Endothelial cell of umbilical vein (primary cell): ENCODE measurements around the gene CCSER1. TPM values are rescaled to one million over a fixed set of nuclear protein-coding genes. Genes with fewer than 3 reads are reported as not detected.

Experiments used
- BruUV-seq: library from RNA; stranded (reverse); fragments of 400-500 nt; replicated peaks from 2 replicates; lab custom pipeline; 2021; lab: Mats Ljungman, UMichigan
- CTCF ChIA-PET: fragments of 300-600, 350-600 bp; sonication (Branson Sonifier 250); formaldehyde crosslinking; loops from one replicate; lab custom pipeline; 2021; ENCODE audit warnings: antibody characterized with exemption, inconsistent platforms; lab: Charles Lee
- POLR2A ChIA-PET: fragments of 300-600, 350-600 bp; sonication (Branson Sonifier 250); formaldehyde crosslinking; loops from one replicate; lab custom pipeline; 2021; ENCODE audit warnings: antibody characterized with exemption, inconsistent platforms; lab: Charles Lee
- DNase-seq: peaks from one replicate; pipeline ENCODE4 v3.0.0-alpha.2; 2011; ENCODE audit warnings: low read depth, low spot score
- FAIRE-seq: peaks from 2 replicates; lab custom pipeline; 2011; peaks lifted over from hg19 to GRCh38; lab: Jason Lieb, UNC
- H2AFZ ChIP-seq: 2 replicates; pipeline ENCODE4 v1.6.0; 2012; ENCODE audit warnings: low read depth, low read length, control low read depth, inconsistent platforms
- H3K27ac ChIP-seq: 2 replicates; pipeline ENCODE4 v1.5.1; 2011; ENCODE audit warnings: low read depth, mild to moderate bottlenecking, control low read depth, low read length, moderate library complexity; ENCODE audit not compliant: insufficient read depth
- H3K27me3 ChIP-seq, 2 experiments: 2 replicates each; pipeline versions ENCODE4 v1.6.0 to v1.6.1; 2011; ENCODE audit warnings: low read length in 2 of 2, mixed read lengths in 1 of 2; ENCODE audit not compliant: control insufficient read depth in 2 of 2, insufficient read depth in 2 of 2
- H3K36me3 ChIP-seq, 2 experiments: 2 replicates in 1 of 2; 3 replicates in 1 of 2; pipeline ENCODE4 v1.5.1; 2011; ENCODE audit warnings: low read length in 2 of 2, mild to moderate bottlenecking in 1 of 2, moderate library complexity in 1 of 2; ENCODE audit not compliant: control insufficient read depth in 2 of 2, insufficient read depth in 2 of 2; ENCODE audit errors: extremely low read depth in 1 of 2
- H3K4me1 ChIP-seq: 3 replicates; pipeline ENCODE4 v1.5.1; 2011; ENCODE audit warnings: mild to moderate bottlenecking, low read length; ENCODE audit not compliant: control insufficient read depth, insufficient read depth; ENCODE audit errors: extremely low read depth
- H3K4me2 ChIP-seq: 2 replicates; pipeline ENCODE4 v1.6.1; 2011; ENCODE audit warnings: low read length, control low read depth, mixed read lengths; ENCODE audit not compliant: insufficient read depth
- H3K4me3 ChIP-seq, 3 experiments: fragments of 200-600 bp in 1 of 3; sonication (generic), shearing (Covaris generic) in 1 of 3; replicated peaks in 1 of 3; 2 replicates each; pipeline ENCODE4 v1.5.1; 2011 to 2016; ENCODE audit warnings: control low read depth in 3 of 3, low read length in 3 of 3, mild to moderate bottlenecking in 2 of 3, inconsistent platforms in 1 of 3, low read depth in 1 of 3, moderate library complexity in 1 of 3; ENCODE audit not compliant: insufficient read depth in 1 of 3
- H3K79me2 ChIP-seq: 2 replicates; pipeline ENCODE4 v1.6.0; 2012; ENCODE audit warnings: low read length, inconsistent platforms; ENCODE audit not compliant: control insufficient read depth, insufficient read depth
- H3K9ac ChIP-seq: replicated peaks from 2 replicates; pipeline ENCODE3; 2011; ENCODE audit warnings: low read length, control low read depth; ENCODE audit not compliant: insufficient read depth; ENCODE audit errors: extremely low read depth
- H3K9me1 ChIP-seq: replicated peaks from 3 replicates; pipeline ENCODE4 v1.6.0; 2011; ENCODE audit warnings: mild to moderate bottlenecking, low read length; ENCODE audit not compliant: control insufficient read depth, insufficient read depth; ENCODE audit errors: extremely low read depth
- H3K9me3 ChIP-seq: replicated peaks from 2 replicates; pipeline ENCODE4 v1.5.1; 2012; ENCODE audit warnings: low read length, inconsistent platforms; ENCODE audit not compliant: control insufficient read depth, insufficient read depth
- H4K20me1 ChIP-seq: replicated peaks from 2 replicates; pipeline ENCODE3; 2011; ENCODE audit warnings: mild to moderate bottlenecking, low read length; ENCODE audit not compliant: control insufficient read depth, insufficient read depth; ENCODE audit errors: extremely low read depth
- EZH2 ChIP-seq: IDR thresholded peaks from 2 replicates; pipeline ENCODE4 v1.6.1; 2012; ENCODE audit warnings: borderline replicate concordance, low read depth, mild to moderate bottlenecking, moderate library complexity, low read length, inconsistent platforms; ENCODE audit not compliant: severe bottlenecking
- FOS ChIP-seq: IDR thresholded peaks from 2 replicates; pipeline ENCODE4 v1.6.1; 2011; ENCODE audit warnings: mild to moderate bottlenecking, low read length, moderate library complexity, borderline replicate concordance; ENCODE audit not compliant: insufficient read depth
- GATA2 ChIP-seq: IDR thresholded peaks from 2 replicates; pipeline ENCODE4 v1.7.0; 2011; ENCODE audit warnings: low read depth, mild to moderate bottlenecking, moderate library complexity, mixed read lengths, low read length; ENCODE audit not compliant: insufficient read length, insufficient read depth
- JUN ChIP-seq: IDR thresholded peaks from 2 replicates; pipeline ENCODE4 v1.6.1; 2011; ENCODE audit warnings: borderline replicate concordance, low read depth; ENCODE audit not compliant: insufficient read length, insufficient read depth
- MYC ChIP-seq: IDR thresholded peaks from one replicate; pipeline ENCODE4 v1.6.1; 2011; ENCODE audit warnings: mild to moderate bottlenecking, low read depth, low read length
- POLR2A ChIP-seq: IDR thresholded peaks from 2 replicates; pipeline ENCODE4 v1.6.1; 2012; ENCODE audit warnings: low read depth, mild to moderate bottlenecking, control low read depth, low read length
- POLR2AphosphoS5 ChIP-seq: IDR thresholded peaks from 2 replicates; pipeline ENCODE4 v1.6.1; 2012; ENCODE audit warnings: low read depth, mild to moderate bottlenecking, control low read depth, low read length, moderate library complexity; ENCODE audit not compliant: insufficient read depth
- dilution Hi-C: fragments of 300-500 bp; cut with MboI; formaldehyde crosslinking; loops from one replicate; pipeline ENCODE4 v1.15.0; 2019; ENCODE audit warnings: low sequenced_read_pairs; ENCODE audit not compliant: extremely low pct_ligation_motif_present
- intact Hi-C: fragments of 100-400 bp; cut with micrococcal nuclease; formaldehyde crosslinking; loops from one replicate; pipeline ENCODE4 v1.10.0; 2022
- polyA plus RNA-seq, 4 experiments: library from polyadenylated mRNA; depleted of rRNA in 3 of 4; stranded (reverse) in 3 of 4; unstranded in 1 of 4; fragments of >200 nt; gene quantifications; 2 replicates each; pipeline versions ENCODE4 v1.2.1 to v1.2.3, GENCODE V29; 2011 to 2012; ENCODE audit warnings: missing spikeins in 1 of 4
- total RNA-seq: library from RNA; stranded (reverse); gene quantifications from 2 replicates; pipeline ENCODE4 v1.2.3, GENCODE V29; 2021
- TF ChIP-seq, protein P1 (sequence below), 2 donors: IDR thresholded peaks; 1 replicate in 1 of 2; 2 replicates in 1 of 2; pipeline ENCODE4 v1.5.1; 2011; ENCODE audit warnings: low read length in 2 of 2, mild to moderate bottlenecking in 2 of 2, moderate library complexity in 2 of 2, control low read depth in 1 of 2, inconsistent platforms in 1 of 2, low read depth in 1 of 2; ENCODE audit not compliant: insufficient read depth in 1 of 2; ENCODE audit errors: extremely low read depth in 1 of 2
- TF ChIP-seq, protein P2 (sequence below): IDR thresholded peaks from 2 replicates; pipeline ENCODE4 v1.6.1; 2011; ENCODE audit not compliant: insufficient read depth, insufficient read length

The CCSER1 gene
- total and polyA plus RNA-seq, 2 donors (not counting 3 experiments of a cell fraction or from before 2014, with no cell fraction given), result 0.11 to 1.8 TPM

DNA sequence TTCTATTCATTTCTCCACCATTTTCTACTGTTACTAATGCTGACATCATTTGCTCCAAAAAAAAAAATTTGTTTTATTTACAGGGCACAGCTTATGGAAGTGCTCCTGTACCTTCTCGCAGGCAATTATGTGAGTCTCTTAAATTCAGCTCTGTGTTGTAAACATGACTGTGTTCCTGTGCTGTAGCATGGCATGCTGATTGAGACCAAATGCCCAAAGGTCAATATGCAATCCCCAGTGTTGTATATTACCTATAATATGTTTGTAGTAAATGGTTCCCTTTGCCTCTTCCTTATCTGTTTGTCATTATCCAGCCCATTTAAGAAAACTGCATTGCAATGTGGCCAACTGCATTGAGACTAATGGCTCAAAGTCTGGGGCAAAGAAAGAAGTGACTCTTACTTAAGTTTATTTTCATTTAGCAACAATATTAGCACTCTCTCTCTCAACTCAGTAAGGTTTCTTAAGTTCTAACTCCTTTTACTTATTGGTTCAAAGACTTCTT is 1156.6 kb downstream of the CCSER1 start:
- Histone ChIP-seq H2AFZ (no peak overlapping the region), H3K4me1 (no peaks in the 10 kb centered on the region), H3K36me3 (no peaks in the 10 kb centered on the region), H3K9me3 (no peaks in the 10 kb centered on the region), H3K9ac (no peak overlapping the region), H3K4me2 (no peak overlapping the region), H3K4me3 (no peak overlapping the region), H3K27me3 (no peaks in the 10 kb centered on the region), H4K20me1 (no peaks in the 10 kb centered on the region), H3K79me2 (no peaks in the 10 kb centered on the region), H3K9me1 (no peaks in the 10 kb centered on the region), H3K27ac (no peak overlapping the region)
- BruUV-seq, result no TSS peak
- DNase-seq, result no peak
- no peak for TF ChIP-seq POLR2A
- TF ChIP-seq GATA2, result no peak
- TF ChIP-seq, protein P1, sequence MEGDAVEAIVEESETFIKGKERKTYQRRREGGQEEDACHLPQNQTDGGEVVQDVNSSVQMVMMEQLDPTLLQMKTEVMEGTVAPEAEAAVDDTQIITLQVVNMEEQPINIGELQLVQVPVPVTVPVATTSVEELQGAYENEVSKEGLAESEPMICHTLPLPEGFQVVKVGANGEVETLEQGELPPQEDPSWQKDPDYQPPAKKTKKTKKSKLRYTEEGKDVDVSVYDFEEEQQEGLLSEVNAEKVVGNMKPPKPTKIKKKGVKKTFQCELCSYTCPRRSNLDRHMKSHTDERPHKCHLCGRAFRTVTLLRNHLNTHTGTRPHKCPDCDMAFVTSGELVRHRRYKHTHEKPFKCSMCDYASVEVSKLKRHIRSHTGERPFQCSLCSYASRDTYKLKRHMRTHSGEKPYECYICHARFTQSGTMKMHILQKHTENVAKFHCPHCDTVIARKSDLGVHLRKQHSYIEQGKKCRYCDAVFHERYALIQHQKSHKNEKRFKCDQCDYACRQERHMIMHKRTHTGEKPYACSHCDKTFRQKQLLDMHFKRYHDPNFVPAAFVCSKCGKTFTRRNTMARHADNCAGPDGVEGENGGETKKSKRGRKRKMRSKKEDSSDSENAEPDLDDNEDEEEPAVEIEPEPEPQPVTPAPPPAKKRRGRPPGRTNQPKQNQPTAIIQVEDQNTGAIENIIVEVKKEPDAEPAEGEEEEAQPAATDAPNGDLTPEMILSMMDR (IDR thresholded peaks at IDR 0.05; ENCODE audit: extremely low read depth in 1 of 2, insufficient read depth in 1 of 2, low read depth in 1 of 2, low read length in 2 of 2), result no peak
- TF ChIP-seq JUN, result no peak
- TF ChIP-seq, protein P2, sequence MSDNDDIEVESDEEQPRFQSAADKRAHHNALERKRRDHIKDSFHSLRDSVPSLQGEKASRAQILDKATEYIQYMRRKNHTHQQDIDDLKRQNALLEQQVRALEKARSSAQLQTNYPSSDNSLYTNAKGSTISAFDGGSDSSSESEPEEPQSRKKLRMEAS, result no peak
- no peak for TF ChIP-seq EZH2
- TF ChIP-seq FOS, result no peak
- no peak for TF ChIP-seq POLR2AphosphoS5
- TF ChIP-seq MYC, result no peak
- ChIA-PET POLR2A (no interaction called here), CTCF (no interaction called here)
- intact Hi-C loops, result no loop called here
- no peak for FAIRE-seq
- dilution Hi-C loops, result no loop called here
